Body of pancreas (tissue), 4 donors: ENCODE results near the gene XPR1. TPM values are rescaled to one million over a fixed set of nuclear protein-coding genes. Genes with fewer than 3 reads are reported as not detected.

Experiments used
- ATAC-seq: fragments of 150-250 bp; one replicate; pipeline ENCODE4 v1.9.1; 2016
- DNase-seq, 4 donors: peaks; one replicate each; pipeline ENCODE4 v3.0.0-alpha.2; 2019
- H3K27ac ChIP-seq, 4 donors: fragments of 200-600 bp; sonication (generic); 1 replicate in 3 of 4; 2 replicates in 1 of 4; pipeline versions ENCODE4 v1.5.1 to v1.6.1; 2016 to 2019; ENCODE audit warnings: mild to moderate bottlenecking in 1 of 4, mixed read lengths in 1 of 4, moderate library complexity in 1 of 4
- H3K27me3 ChIP-seq, 2 donors: fragments of 200-600 bp; sonication (generic); one replicate each; pipeline ENCODE4 v1.6.0; 2016; ENCODE audit warnings: mild to moderate bottlenecking in 1 of 2
- H3K36me3 ChIP-seq, 2 donors: fragments of 200-600 bp; sonication (generic); replicated peaks in 1 of 2; 2 replicates each; pipeline ENCODE4 v1.5.1; 2016; ENCODE audit warnings: low read depth in 2 of 2; ENCODE audit not compliant: insufficient read depth in 1 of 2
- H3K4me1 ChIP-seq: fragments of 200-600 bp; sonication (generic); one replicate; pipeline ENCODE4 v1.6.0; 2016
- H3K4me3 ChIP-seq, 2 donors: fragments of 200-600 bp; sonication (generic); 1 replicate in 1 of 2; 2 replicates in 1 of 2; pipeline ENCODE4 v1.5.1; 2016 to 2019
- H3K9me3 ChIP-seq, 3 donors: fragments of 200-600 bp; sonication (generic); 1 replicate in 2 of 3; 2 replicates in 1 of 3; pipeline ENCODE4 v1.5.1; 2016
- POLR2A ChIP-seq, 3 donors: fragments of 450-650 bp; IDR thresholded peaks; one replicate each; pipeline ENCODE4 v1.6.1; 2016; ENCODE audit warnings: antibody characterized with exemption in 3 of 3, mild to moderate bottlenecking in 2 of 3
- WGBS, 2 donors: methylation state at CpG; one replicate each; pipeline ENCODE4 v1.1.5; 2017; 5-methylcytosine and 5-hydroxymethylcytosine counted together
- intact Hi-C: fragments of 100-400 bp; cut with DNase I; formaldehyde crosslinking; loops from one replicate; pipeline ENCODE4 v1.15.1; 2023
- total RNA-seq, 2 donors: library from RNA; depleted of rRNA; stranded (reverse); fragments of >200 nt; gene quantifications; one replicate each; pipeline ENCODE4 v1.1.0, GENCODE V29; 2016
- TF ChIP-seq, protein P1 (sequence below), 7 experiments: fragments of 450-650 bp in 4 of 7; fragments of 200-600 bp in 3 of 7; sonication (generic) in 3 of 7; IDR thresholded peaks; one replicate each; pipeline ENCODE4 v1.5.1; 2016 to 2019; ENCODE audit warnings: antibody characterized with exemption in 7 of 7

XPR1 gene
- total RNA-seq, 2 donors from 2014 or later = 11.5 to 13.0 TPM

DNA sequence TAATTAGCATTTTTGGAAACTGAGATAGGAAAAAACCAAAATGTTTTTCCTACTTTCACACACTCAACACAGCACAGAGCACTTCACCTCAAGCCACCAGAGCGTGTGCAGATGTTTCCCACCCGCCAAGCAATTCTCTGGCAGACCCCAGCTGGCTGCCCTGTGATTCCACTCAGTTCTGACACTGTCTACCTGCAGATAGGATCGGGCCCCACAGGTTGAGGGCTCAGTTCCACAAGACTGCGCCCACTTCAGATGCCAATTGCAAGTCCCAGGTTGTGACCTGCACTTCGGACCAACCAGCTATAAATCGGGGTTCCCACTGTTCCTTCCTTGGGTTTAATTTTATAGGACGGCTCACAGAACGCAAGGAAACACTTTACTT, 290.8 kb downstream of the XPR1 start:
- no peak for TF ChIP-seq POLR2A (IDR thresholded peaks at IDR 0.05)
- TF ChIP-seq, protein P1, sequence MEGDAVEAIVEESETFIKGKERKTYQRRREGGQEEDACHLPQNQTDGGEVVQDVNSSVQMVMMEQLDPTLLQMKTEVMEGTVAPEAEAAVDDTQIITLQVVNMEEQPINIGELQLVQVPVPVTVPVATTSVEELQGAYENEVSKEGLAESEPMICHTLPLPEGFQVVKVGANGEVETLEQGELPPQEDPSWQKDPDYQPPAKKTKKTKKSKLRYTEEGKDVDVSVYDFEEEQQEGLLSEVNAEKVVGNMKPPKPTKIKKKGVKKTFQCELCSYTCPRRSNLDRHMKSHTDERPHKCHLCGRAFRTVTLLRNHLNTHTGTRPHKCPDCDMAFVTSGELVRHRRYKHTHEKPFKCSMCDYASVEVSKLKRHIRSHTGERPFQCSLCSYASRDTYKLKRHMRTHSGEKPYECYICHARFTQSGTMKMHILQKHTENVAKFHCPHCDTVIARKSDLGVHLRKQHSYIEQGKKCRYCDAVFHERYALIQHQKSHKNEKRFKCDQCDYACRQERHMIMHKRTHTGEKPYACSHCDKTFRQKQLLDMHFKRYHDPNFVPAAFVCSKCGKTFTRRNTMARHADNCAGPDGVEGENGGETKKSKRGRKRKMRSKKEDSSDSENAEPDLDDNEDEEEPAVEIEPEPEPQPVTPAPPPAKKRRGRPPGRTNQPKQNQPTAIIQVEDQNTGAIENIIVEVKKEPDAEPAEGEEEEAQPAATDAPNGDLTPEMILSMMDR (IDR thresholded peaks at IDR 0.05) = no peak
- DNase-seq = no peak
- intact Hi-C loops = no loop called here

DNA sequence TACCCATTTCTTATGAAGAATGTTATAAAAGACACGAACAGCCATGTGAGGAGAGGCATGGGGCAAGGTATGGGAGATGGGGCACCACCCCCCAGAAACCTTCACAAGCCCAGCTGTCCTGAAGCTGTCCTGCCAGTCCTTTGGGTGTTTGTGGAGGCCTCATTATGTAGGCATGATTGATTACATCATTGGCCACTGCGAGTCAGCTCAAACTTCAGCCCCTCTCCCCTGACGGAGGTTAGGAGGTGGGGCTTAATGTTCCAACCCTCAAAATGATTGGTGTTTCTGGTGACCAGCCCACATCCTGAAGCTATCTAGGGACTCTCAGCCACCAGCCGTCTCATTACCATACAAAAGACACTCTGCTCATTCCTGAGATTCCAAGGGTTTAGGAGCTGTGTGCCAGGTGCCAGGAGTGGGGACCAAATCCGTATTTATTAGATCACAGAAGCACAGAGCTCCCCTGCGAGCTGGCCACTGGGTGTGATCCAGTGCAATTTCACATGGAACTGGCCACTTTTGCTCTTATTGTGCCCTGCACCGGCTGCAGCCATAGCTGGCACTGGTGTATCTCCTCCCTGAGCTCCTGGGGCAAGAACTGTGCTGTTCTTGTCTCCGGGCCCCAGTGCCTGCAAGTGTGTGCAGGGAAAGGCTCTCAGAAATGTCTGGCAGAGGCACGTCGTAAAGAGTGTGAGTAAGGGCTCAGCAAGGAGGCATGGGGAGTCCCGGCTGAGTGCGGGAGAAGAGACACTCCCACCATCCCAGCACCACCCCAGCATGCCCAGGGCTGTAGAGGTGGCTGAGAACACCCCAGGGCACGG, 291.4 kb downstream of the XPR1 start:
- Histone ChIP-seq H3K27ac (no peak overlapping the region), H3K36me3 (no peaks in the 10 kb centered on the region), H3K27me3 (no peaks in the 10 kb centered on the region), H3K4me3 (no peak overlapping the region), H3K9me3 (no peaks in the 10 kb centered on the region), H3K4me1 (peaks cover 21% of the 10 kb centered on the region)
- 41 to 53% methylated on average over 13 of the region's 13 CpGs for WGBS, 2 donors
- TF ChIP-seq, protein P1 (IDR thresholded peaks at IDR 0.05) = no peak
- no peak for TF ChIP-seq POLR2A (IDR thresholded peaks at IDR 0.05)
- intact Hi-C loops = no loop called here
- DNase-seq (no peak), ATAC-seq (no peak)

More for the DNA sequence above, 290.8 kb downstream of the XPR1 start:
- H3K9me3 ChIP-seq = no peaks in the 10 kb centered on the region
- H3K4me1 ChIP-seq = peaks cover 21% of the 10 kb centered on the region
- ATAC-seq = no peak
- no peaks in the 10 kb centered on the region for H3K36me3 ChIP-seq
- no peak overlapping the region for H3K27ac ChIP-seq
- H3K27me3 ChIP-seq = no peaks in the 10 kb centered on the region
- WGBS, 2 donors = 79 to 85% methylated on average over 8 of the region's 8 CpGs
- no peak overlapping the region for H3K4me3 ChIP-seq

DNA sequence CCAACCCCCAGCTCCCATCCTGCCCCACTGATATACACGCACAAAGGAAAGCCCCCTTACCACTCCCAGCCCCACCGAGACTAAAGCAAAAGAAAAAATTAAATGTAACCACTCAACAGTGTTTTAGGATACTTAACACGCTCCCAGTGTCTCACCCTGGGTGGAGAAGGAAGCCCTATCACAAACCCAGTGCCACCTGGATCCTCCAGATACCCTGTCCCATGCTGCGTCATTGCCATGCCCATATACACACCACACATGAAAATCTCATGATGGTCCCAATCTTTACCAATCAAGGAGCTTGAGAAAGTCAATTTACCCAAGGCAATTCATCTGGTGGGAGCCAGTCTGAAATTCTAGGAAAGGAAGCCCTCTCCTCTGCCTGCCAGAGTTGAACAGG, 292.1 kb downstream of the XPR1 start:
- peaks cover 21% of the 10 kb centered on the region for H3K4me1 ChIP-seq
- no peak overlapping the region for H3K27ac ChIP-seq

DNA sequence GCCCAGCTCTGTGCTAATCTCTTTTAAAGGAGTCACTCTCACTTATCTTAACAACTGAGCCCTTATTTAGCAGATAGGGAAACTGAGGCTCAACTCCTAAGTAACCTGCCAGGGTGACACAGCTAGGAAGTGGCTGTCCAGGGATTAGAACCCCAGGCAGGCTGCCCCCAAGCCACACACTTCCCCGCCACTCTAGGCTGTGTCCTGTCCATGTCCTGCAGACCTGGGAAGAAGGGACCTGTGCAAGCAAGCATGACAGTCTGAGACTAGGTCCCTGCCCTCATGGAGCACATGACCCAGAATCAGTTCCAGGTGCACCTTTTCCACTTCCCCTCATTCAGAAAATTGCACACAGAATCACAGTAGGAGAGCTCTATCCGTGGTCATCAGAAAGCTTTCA, 293.1 kb downstream of the XPR1 start:
- H3K4me3 ChIP-seq = no peak overlapping the region
- intact Hi-C loops = no loop called here
- 78 to 89% methylated on average over 2 of the region's 2 CpGs for WGBS, 2 donors
- no peaks in the 10 kb centered on the region for H3K9me3 ChIP-seq
- no peak overlapping the region for H3K27ac ChIP-seq
- H3K36me3 ChIP-seq = no peaks in the 10 kb centered on the region
- TF ChIP-seq, protein P1 (IDR thresholded peaks at IDR 0.05) = no peak
- no peak for TF ChIP-seq POLR2A (IDR thresholded peaks at IDR 0.05)
- DNase-seq (no peak), ATAC-seq (no peak)
- no peaks in the 10 kb centered on the region for H3K27me3 ChIP-seq
- H3K4me1 ChIP-seq = peaks cover 21% of the 10 kb centered on the region

More for the DNA sequence above, 292.1 kb downstream of the XPR1 start:
- DNase-seq = no peak
- Histone ChIP-seq H3K27me3 (no peaks in the 10 kb centered on the region), H3K36me3 (no peaks in the 10 kb centered on the region), H3K9me3 (no peaks in the 10 kb centered on the region), H3K4me3 (no peak overlapping the region)
- 63 to 73% methylated on average over 4 of the region's 4 CpGs for WGBS, 2 donors
- intact Hi-C loops = no loop called here
- ATAC-seq = no peak
- TF ChIP-seq, protein P1 (IDR thresholded peaks at IDR 0.05) = no peak
- no peak for TF ChIP-seq POLR2A (IDR thresholded peaks at IDR 0.05)
